Endothelial cell of umbilical vein (primary cell): Measurements from ENCODE around the gene EPHA5.

ENCODE experiments used
- EZH2 ChIP-seq: IDR thresholded peaks from 2 replicates; pipeline ENCODE4 v1.6.1; 2012; ENCODE audit warnings: borderline replicate concordance, low read depth, mild to moderate bottlenecking, moderate library complexity, low read length, inconsistent platforms; ENCODE audit not compliant: severe bottlenecking
- FOS ChIP-seq: IDR thresholded peaks from 2 replicates; pipeline ENCODE4 v1.6.1; 2011; ENCODE audit warnings: mild to moderate bottlenecking, low read length, moderate library complexity, borderline replicate concordance; ENCODE audit not compliant: insufficient read depth
- GATA2 ChIP-seq: IDR thresholded peaks from 2 replicates; pipeline ENCODE4 v1.7.0; 2011; ENCODE audit warnings: low read depth, mild to moderate bottlenecking, moderate library complexity, mixed read lengths, low read length; ENCODE audit not compliant: insufficient read length, insufficient read depth
- JUN ChIP-seq: IDR thresholded peaks from 2 replicates; pipeline ENCODE4 v1.6.1; 2011; ENCODE audit warnings: borderline replicate concordance, low read depth; ENCODE audit not compliant: insufficient read length, insufficient read depth
- MYC ChIP-seq: IDR thresholded peaks from one replicate; pipeline ENCODE4 v1.6.1; 2011; ENCODE audit warnings: mild to moderate bottlenecking, low read depth, low read length
- POLR2A ChIP-seq: IDR thresholded peaks from 2 replicates; pipeline ENCODE4 v1.6.1; 2012; ENCODE audit warnings: low read depth, mild to moderate bottlenecking, control low read depth, low read length
- POLR2AphosphoS5 ChIP-seq: IDR thresholded peaks from 2 replicates; pipeline ENCODE4 v1.6.1; 2012; ENCODE audit warnings: low read depth, mild to moderate bottlenecking, control low read depth, low read length, moderate library complexity; ENCODE audit not compliant: insufficient read depth
- TF ChIP-seq, protein P1 (sequence below), 2 donors: IDR thresholded peaks; 1 replicate in 1 of 2; 2 replicates in 1 of 2; pipeline ENCODE4 v1.5.1; 2011; ENCODE audit warnings: low read length in 2 of 2, mild to moderate bottlenecking in 2 of 2, moderate library complexity in 2 of 2, control low read depth in 1 of 2, inconsistent platforms in 1 of 2, low read depth in 1 of 2; ENCODE audit not compliant: insufficient read depth in 1 of 2; ENCODE audit errors: extremely low read depth in 1 of 2
- TF ChIP-seq, protein P2 (sequence below): IDR thresholded peaks from 2 replicates; pipeline ENCODE4 v1.6.1; 2011; ENCODE audit not compliant: insufficient read depth, insufficient read length

DNA sequence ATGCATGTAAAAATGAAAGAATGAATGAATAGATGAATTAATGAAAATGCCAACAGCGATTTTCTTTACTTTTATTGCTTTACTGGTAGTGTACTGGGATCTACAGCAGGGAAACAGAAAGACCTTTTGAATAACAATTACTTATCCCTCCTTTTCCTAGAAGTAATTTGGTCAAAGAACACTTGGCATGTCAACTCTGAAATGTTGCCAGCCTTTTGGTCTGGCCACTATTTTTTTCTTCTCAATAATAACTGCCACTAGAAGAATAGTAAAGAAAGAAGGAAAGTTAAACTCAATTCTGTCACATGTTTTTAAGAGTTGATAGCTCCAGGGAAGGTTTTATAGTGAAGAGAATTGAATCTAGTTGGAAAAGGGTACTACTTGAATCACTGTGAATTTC lies 52.9 kb downstream of the EPHA5 start:
- TF ChIP-seq, protein P1, sequence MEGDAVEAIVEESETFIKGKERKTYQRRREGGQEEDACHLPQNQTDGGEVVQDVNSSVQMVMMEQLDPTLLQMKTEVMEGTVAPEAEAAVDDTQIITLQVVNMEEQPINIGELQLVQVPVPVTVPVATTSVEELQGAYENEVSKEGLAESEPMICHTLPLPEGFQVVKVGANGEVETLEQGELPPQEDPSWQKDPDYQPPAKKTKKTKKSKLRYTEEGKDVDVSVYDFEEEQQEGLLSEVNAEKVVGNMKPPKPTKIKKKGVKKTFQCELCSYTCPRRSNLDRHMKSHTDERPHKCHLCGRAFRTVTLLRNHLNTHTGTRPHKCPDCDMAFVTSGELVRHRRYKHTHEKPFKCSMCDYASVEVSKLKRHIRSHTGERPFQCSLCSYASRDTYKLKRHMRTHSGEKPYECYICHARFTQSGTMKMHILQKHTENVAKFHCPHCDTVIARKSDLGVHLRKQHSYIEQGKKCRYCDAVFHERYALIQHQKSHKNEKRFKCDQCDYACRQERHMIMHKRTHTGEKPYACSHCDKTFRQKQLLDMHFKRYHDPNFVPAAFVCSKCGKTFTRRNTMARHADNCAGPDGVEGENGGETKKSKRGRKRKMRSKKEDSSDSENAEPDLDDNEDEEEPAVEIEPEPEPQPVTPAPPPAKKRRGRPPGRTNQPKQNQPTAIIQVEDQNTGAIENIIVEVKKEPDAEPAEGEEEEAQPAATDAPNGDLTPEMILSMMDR (IDR thresholded peaks at IDR 0.05; ENCODE audit: extremely low read depth in 1 of 2, insufficient read depth in 1 of 2, low read depth in 1 of 2, low read length in 2 of 2): no peak
- TF ChIP-seq JUN: no peak
- no peak for TF ChIP-seq POLR2A
- no peak for TF ChIP-seq POLR2AphosphoS5
- no peak for TF ChIP-seq EZH2
- no peak for TF ChIP-seq MYC
- TF ChIP-seq, protein P2, sequence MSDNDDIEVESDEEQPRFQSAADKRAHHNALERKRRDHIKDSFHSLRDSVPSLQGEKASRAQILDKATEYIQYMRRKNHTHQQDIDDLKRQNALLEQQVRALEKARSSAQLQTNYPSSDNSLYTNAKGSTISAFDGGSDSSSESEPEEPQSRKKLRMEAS: no peak
- no peak for TF ChIP-seq FOS
- no peak for TF ChIP-seq GATA2
